DMS 273 (cell line): Measurements from ENCODE around the gene ANKMY1.
"Not testable (repeated sequence)": the region's sequence is repeated elsewhere in the genome, so short reads cannot be mapped to it uniquely, and the experiment has no call there.

Experiments
- DNase-seq: peaks from one replicate; lab custom pipeline; 2025; ENCODE audit not compliant: unreplicated experiment; lab: John Stamatoyannopoulos, UW

ANKMY1 gene

DNA sequence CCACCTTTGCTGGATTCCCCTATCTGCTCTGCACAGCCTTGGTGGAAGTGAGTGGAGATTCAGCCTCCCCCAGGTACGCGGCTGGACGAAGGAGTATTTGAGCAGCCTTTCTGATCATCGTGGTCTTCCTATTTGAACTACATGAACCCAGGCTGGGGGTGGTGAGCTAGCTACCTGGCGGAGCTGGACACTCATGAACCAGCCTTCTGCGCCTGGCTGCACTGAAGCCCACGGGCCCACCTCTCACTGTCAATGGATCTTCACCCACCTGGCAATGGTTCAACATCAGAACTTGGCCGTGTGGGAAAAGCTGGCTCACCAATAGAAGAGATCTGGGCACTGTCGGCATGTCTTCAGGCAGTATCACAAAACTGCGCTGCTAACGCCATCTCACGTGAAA, 35.4 kb downstream of the ANKMY1 start:
- no peak for DNase-seq

DNA sequence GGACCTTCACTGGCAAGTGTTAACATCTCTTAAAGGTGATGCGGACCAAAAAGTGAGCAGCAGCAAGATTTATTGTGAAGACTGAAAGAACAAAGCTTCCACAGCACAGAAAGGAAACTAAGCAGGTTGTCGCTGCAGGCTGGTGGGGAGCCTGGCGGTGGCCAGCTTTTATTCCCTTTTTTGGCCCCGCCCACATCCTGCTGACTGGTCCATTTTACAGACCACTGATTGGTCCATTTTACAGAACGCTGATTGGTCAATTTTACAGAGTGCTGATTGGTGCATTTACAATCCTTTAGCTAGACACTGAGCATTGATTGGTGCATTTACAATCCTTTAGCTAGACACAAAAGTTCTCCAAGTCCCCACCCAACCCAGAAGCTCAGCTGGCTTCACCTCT, 35.9 kb downstream of the ANKMY1 start:
- not testable (repeated sequence) for DNase-seq

DNA sequence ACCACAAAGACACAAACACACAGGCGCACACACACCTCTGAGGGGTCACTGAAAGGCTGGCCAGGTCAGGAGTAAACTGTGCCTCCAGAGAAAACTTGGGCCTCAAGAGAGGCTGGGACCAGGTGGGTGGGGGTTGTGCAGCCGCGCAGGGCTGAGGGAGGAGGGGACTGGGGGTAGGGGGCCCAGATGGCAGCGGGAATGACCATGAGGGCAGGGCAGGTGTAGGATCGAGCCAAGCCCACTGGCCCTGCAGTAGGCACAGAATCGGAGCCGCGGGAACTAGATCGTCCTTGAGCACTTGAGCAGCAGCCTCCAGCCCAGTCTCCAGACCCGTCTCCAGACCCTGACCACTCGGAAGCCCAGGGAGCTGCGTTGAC, 36.8 kb downstream of the ANKMY1 start:
- no peak for DNase-seq

DNA sequence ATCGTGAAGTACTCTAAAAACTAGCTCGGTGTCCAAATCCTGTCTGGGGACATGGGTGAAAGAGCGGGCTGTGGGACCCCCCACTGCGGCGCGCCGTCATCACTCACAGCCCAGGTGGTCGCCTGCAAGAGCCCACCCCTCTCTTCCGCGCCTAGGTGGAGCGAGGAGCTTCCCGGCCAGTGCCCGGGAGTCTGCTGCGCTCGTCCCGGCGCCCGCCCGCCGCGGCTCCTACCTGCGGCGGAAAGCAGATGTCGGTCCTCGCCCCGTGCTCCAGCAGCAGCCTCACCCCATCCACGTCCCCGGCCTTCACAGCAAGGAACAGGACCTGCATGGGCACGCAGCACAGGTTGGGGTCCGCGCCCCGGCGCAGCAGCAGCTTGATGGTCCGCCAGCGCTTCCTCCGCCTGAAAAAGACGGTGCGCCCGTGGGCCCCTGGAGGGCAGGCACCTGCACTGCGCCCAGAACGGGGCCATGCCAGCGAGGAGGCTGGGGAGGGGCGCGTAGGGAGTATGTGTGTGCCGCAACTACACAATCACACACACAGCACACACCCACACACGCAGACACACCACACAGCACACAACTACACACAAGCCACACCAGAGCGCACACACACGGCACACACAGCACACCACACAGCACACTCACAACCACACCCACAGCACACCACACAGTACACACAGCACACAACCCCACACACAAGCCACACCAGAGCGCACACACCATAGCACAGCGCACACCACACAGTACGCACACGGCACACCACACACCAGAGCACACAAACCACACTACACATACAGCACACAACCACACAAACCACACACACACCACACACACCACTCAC, 37.4 kb downstream of the ANKMY1 start:
- DNase-seq, result no peak

DNA sequence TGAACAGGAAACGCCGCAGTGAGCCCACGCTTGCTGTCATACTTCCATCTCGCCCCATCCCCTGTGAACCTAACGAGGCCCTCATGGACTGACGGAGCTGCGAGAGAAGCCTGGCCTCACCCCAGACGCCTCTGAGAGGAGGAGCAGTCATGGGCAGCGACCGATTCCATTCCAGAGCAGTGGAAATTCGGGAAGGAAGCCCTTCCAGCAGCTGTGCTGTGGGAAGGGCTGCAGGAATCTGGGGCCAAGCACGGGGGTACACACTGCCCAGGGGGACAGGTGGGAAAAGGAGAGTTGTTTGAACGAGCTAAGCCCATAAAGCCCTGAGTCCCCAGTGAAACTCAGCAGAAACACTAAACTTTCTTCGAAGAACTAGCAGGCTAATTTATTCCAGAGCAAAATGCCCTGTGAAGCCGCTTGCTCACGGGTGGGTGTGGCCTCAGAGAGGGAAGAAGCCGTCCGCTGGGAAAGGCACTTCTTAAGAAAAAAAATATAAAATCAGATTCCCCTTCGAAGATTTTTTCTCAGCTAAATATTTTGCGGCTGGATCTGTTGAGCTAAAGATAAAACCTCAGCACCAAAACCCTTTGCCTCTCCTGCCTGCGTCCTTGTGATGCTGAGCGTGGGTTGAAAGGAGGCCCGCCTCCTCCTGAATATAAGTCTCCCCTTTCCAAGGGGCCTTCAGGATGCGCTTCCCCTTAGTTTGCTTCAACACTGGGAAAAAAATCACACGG, 38.2 kb downstream of the ANKMY1 start:
- DNase-seq, result no peak

DNA sequence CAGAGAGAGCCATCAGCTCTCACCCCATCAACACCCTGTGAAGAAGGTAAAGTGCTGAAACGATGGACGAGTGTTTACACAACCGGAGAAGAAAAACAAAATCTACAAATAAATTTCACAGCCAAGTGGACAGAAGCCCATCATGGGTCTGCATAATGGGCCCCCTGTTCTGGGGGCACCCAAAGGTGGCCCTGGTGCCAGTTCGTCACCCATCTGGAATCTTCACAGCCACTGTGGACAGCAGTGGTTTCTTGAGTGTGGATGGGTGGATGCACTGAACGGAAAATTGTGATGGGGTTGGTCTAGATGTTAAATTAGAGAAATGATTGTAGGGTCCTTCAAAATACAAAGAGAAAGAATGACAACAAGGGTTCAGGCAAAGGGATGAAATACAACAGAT, 38.8 kb downstream of the ANKMY1 start:
- no peak for DNase-seq

DNA sequence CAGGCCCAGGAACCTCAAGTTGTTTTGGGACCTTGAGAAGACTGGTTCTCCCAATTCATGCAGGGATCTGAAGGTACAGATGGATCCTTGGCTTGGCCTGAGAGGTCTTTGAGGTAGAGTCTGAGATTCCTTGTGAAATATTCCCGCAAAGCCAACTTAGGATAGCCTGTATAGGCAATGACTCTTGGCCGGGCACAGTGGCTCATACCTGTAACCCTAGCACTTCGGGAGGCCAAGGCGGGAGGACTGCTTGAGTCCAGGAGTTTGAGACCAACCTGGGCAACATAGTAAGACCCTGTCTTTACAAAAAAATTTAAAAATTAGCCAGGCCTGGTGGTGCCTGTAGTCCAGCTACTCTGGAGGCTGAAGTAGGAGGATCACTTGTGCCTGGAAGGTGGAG, 40.4 kb downstream of the ANKMY1 start:
- no peak for DNase-seq

DNA sequence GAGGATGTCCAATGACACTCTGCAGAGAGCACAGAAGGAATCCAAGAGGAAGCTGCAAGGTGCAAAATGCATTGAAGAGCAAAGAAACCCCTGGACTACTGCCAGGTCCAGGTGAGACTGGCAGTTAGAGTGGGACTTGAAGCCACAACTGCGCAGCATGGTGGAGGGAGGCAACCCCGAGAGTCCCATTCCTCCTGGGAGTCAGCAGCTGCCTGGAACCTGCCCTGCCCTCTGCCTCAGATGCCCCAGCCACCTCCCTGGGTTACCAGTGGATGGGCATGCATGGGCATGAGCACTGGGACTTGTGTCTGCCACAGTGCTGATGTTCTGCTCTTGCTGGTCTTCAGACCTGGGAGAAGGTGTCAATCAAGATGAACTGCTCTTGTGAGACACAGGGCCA, 43.2 kb downstream of the ANKMY1 start:
- no peak for DNase-seq

DNA sequence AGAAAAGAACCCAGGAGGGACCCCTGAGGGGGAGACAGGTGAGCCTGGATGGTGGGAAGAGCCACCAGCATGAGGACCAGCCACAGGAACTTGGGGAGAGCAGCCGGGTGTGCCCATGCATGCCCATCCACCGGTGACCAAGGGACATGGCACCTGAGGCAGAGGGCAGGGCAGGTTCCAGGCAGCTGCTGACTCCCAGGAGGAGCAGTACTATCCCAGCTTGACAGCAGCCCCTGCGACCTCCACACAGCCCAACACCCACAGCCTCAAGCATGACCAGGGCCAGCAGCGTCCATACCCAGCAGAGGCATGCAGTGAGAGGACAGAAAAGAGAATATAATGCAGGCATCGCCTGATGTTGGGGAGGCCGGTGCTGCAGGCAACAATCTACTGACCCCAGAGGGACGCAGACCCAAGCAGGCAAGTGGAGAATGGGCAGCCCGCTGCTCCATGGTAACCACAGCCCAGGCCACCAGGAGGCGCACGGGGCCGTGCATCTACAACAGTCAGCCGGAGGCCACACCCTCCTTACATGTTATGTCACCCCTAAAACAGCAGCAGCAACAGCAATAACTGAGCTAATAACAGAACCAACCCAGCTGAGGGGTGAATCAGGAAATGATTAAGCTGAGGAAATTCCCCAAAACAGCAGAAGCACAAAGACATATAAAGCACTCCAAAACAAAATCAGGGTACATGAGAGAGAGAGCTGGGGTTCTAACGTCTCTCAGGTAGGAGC, 44.1 kb downstream of the ANKMY1 start:
- peak; percentile 74 for DNase-seq

DNA sequence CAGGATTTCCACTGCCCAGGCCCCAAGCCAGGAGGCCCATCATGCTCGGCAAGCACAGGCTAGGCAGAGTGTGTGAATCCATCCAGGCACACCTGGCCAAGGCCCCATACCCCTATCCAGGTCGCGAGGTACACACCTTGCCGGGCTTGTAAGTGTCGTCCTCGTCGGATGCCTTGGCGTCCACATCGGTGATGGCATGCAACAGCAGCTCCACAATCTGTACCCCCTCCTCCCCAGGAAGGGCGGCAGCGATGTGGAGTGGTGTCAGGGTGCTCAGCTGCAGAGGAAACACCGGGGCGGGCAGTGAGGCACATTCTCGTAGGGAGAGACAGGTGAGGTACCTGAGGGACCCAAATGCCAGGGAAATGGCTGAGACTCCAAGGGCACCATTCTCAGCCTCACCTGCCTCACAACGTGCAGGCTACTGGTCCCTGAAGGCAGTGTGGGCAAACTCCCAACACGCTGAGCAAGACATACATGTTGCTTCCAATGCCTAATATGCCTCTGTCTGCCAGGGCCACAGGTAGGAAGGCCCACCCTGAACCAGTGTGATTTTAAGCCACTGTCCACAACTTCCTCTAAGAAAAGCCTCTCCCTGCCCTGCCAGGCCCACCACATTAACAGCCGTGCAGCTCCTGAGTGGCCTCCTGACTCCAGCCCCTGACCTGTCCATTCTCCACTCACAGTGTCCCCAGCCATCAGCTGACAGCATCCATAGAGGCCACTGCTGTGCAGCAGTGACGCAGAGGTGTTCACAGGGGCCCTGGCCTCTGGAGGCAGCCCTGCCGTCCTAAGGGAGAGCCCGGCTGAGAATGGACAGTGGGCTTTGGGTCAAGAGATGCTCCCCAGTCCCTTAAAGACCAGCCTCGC, 44.9 kb downstream of the ANKMY1 start:
- DNase-seq, result no peak

DNA sequence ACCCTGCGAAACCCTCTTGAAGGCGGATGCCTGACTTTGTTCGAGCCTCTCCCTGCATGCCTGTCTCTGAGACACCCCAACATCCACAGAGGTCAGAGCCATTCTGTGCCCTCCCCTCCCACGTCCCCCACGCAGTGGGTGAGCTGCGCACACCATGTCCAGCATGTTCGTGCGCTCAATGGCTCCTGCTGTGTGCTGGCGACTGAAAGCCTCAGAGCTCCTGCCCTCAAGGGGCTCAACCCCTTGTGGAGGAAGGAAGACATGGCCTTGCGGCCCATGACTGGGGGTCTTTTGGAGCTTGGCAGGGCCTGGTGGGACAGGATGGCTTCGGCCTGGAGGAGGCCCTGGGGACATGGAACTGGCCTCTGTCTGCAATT, 45.7 kb downstream of the ANKMY1 start:
- DNase-seq, result no peak

DNA sequence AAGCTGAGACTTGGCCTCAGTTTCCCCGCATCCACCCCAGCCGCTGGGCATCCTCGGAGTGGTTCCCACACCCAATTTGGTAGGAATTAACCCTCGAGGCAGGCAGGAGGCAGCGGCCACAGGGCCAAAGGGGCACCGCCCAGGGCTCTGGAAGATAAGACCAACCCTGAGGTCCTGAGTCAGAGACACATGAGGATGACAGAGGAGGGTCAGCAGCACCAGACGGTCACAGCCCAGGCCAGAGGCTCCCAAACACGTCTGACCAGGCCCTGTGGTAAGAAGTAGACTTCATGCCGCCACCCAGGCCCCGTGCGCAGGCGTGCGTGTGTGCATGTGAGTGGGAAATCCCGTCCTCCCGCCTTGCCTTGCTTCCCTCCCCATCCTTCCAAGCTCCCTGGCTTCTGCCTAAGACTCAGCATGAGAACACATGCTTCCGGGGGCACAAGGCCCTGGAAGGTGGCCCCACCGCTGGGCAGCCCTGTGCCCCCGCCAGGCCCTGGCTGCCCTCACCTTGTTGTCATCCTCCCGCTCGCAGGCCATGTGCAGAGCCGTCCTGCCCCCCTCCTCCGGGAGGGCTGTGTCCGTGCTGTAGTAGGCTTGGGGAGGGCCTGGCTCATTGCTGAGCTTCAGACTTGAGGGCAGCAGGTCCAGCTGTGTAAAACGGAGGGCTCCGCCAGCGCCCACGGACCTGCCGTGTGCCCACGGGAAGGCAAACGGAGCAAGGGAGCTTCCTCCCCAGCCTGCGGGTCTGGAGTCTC, 46.3 kb downstream of the ANKMY1 start:
- DNase-seq, result no peak

DNA sequence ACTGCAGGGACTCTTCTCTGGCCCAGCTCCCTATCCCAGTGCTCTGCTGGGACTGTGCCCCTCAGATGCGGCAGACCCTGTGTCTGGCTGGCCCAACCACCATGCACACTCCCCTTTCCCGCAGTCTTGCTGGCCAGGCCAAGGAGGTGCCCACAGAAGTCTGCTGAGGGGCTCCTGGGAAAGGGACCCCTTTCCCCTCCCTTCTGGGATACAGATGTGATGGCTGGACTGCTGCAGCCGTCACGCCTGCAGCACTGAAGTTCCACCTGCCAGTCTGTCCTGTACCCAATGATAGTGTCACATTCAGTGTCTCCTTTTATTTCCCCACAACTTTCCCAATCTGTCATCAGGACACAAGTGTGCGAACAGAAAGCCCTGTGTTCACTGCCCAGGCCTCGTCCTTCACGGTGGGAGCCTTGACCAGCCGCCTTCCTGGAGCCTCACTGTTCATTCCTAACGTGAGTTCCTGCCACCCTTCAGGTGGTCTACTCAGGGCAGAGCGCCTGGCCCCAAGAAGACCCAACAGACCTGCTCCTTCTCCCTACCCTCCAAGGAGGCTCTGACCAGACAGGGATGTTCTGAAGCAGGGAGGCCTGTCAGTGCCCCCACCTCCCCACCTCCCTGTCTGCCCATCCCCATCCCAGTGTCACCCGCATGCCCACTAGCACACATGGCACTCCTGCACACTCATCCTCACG, 47.1 kb downstream of the ANKMY1 start:
- no peak for DNase-seq

DNA sequence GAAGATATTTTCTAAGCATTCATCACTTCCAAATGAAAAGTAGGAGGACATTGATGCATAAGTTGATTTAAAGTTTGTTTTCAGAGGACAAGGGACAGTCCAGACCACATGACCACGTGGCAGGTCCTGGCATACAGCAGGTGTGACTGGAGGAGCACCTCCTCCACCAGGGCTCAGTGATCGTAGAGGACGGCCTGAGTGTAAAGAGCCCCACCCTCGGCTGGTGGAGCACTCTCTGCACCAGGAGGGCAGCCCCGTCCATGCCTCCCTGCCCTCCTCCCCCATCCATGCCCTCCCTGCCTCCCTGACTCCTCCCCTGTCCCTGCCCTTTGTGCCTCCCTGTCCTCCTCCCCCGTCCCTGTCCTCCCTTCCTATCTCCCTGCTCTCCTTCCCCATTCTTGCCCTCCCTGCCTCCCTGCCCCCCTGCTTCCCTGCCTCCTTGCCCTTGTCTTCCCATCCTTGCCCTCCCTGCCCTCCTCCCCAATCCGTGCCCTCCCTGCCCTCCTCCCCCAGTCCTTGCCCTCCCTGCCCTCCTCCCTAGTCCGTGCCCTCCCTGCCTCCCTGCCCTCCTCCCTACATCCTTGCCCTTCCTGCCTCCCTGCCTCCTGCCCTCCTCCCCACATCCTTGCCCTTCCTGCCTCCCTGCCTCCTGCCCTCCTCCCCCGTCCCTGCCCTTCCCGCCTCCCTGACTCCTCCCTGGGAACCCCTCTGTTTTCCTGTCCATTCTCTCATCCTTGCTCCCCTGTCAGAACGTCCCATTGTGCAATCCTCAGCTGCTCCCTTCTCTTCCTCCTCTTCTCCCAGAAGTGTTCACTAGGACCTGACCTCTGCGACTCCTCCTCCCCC, 47.9 kb downstream of the ANKMY1 start:
- no peak for DNase-seq

DNA sequence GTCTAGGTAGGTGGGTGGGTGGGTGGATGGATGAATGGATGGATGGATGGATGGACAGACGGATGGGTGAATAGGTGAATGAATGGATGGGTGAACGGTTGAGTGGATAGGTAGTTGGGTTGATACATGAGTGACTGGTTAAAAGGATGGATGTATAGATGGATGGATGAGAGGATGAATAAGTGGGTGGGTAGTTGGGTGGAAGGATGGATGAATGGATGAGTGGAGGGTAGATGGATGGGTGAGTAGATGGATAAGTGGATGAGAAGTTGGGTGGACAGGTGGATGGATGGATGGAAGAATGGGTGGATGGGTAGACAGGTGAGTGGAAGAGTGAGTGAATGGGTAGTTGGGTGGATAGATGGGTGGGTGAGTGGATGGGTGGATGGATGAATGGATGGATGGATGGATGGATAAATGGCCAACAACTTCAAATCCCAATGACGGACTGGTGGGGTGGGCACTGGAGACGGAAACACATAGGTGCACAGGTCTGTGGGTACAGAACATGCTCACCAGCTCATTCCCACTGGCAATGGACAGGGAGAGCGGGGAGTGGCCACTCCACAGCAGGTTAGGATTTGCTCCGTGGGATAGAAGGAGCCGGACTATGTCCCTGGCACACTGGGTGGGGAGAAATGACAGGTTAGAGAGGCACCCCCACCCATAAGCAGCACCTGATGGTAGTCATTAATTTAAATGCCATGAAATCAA, 48.8 kb downstream of the ANKMY1 start:
- no peak for DNase-seq

DNA sequence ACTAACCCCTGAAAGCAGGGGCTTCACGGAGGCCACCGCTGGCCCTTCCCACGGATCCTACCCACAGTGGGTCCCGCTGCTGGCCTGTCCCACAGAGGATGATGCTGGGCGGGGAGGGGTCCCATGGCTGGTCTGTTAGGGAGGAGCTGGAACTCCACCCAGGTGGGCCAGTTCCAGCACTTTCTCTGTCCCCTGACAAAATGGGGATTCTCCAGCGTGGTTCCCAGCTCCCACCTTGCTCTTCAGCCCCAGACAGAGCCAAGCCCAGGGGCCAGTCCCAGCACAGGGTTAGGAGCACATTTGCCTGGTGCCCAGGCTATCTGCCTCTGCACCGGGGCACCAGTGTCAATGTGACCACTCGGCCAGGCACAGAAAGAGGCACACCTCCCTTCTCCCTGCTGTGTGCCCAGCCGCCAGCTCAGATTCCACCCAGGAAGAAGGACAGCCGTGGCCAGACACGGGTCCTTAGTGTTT, 50.0 kb downstream of the ANKMY1 start:
- no peak for DNase-seq

DNA sequence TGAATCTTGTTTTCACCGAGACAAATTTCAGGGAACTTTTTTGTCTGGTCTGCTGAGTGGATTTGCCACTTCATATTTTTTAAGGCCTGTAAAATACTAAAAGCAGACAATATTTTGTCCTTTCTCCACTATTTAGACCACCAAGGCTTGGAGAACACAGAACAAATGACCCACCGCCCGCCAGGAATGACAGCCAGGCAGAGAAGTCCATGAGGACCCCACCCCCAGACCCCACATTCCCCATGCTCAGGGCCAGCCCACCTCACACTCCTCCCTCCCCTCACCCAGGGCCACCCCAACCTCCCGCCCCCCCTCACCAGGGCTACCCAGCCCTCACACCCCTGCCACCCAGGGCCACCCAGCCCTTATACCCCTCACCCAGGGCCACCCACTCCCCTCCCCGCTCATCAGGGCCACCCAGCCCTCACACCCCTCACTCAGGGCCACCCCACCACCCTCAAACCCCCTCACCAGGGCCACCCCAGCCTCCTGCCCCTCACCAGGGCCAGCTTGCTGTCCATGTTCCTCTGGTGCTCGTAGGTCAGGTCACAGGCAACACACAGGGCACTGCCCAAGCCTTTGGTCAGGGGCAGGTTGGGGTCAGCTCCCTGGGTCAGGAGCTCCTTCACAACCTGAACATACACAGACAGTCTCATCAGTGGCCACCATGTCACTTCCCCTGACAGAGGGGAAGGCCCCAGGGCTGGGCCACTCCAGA, 50.6 kb downstream of the ANKMY1 start:
- no peak for DNase-seq
